NCI-H2227 (cell line): ENCODE data around the gene BOD1L1.

ENCODE experiments used
- DNase-seq: peaks from one replicate; lab custom pipeline; 2025; ENCODE audit not compliant: unreplicated experiment; lab: John Stamatoyannopoulos, UW

The BOD1L1 gene

GRCh38 chr4:13626492-13627177 is 890 bp downstream of the BOD1L1 start:
- DNase-seq, result no peak

- DNase-seq, result no peak
These were observed 9.2 kb downstream of the BOD1L1 start for GRCh38 chr4:13618212-13618806.

- DNase-seq, result no peak
These were observed 9.7 kb downstream of the BOD1L1 start for GRCh38 chr4:13617801-13618200.

GRCh38 chr4:13616597-13616996 is 10.9 kb downstream of the BOD1L1 start:
- DNase-seq, result no peak

GRCh38 chr4:13615161-13615560 is 12.4 kb downstream of the BOD1L1 start:
- no peak for DNase-seq

- no peak for DNase-seq
These were observed 15.0 kb downstream of the BOD1L1 start for GRCh38 chr4:13612569-13612968.

- DNase-seq, result no peak
These were observed 16.2 kb downstream of the BOD1L1 start for GRCh38 chr4:13611283-13611842.

GRCh38 chr4:13605330-13605729 is 22.2 kb downstream of the BOD1L1 start:
- DNase-seq, result no peak

GRCh38 chr4:13601848-13602247 is 25.7 kb downstream of the BOD1L1 start:
- DNase-seq, result no peak

- DNase-seq, result no peak
These were observed 26.5 kb downstream of the BOD1L1 start for GRCh38 chr4:13601048-13601447.

- DNase-seq, result no peak
These were observed 28.4 kb downstream of the BOD1L1 start for GRCh38 chr4:13599159-13599558.

GRCh38 chr4:13597604-13598003 is 29.9 kb downstream of the BOD1L1 start:
- DNase-seq, result no peak

- no peak for DNase-seq
These were observed 30.4 kb downstream of the BOD1L1 start for GRCh38 chr4:13597141-13597540.

- DNase-seq, result no peak
These were observed 35.3 kb downstream of the BOD1L1 start for GRCh38 chr4:13592220-13592619.

GRCh38 chr4:13590766-13591165 is 36.8 kb downstream of the BOD1L1 start:
- DNase-seq, result no peak

- DNase-seq, result no peak
These were observed 38.6 kb downstream of the BOD1L1 start for GRCh38 chr4:13588954-13589353.

- no peak for DNase-seq
These were observed 43.0 kb downstream of the BOD1L1 start for GRCh38 chr4:13584481-13584880.

GRCh38 chr4:13580036-13580435 is 47.5 kb downstream of the BOD1L1 start:
- no peak for DNase-seq

- DNase-seq, result no peak
These were observed 49.9 kb downstream of the BOD1L1 start for GRCh38 chr4:13577660-13578059.

- no peak for DNase-seq
These were observed 56.6 kb downstream of the BOD1L1 start for GRCh38 chr4:13570916-13571315.

GRCh38 chr4:13567125-13567524 is 60.4 kb downstream of the BOD1L1 start:
- DNase-seq, result no peak

- no peak for DNase-seq
These were observed 64.6 kb downstream of the BOD1L1 start for GRCh38 chr4:13562876-13563275.

- DNase-seq, result no peak
These were observed 65.9 kb downstream of the BOD1L1 start for GRCh38 chr4:13561673-13562072.
